NOMO-1 treated with DMSO at 0.1 percent for 48 hours (cell line): Measurements from ENCODE around the gene RPS21.

Source experiments
- DNase-seq: peaks from one replicate; lab custom pipeline; 2025; ENCODE audit not compliant: unreplicated experiment; lab: John Stamatoyannopoulos, UW

The RPS21 gene

GRCh38 chr20:62409931-62410745 is 23.2 kb downstream of the RPS21 start:
- no peak for DNase-seq

GRCh38 chr20:62410746-62411478 is 24.0 kb downstream of the RPS21 start:
- no peak for DNase-seq

GRCh38 chr20:62411479-62412193 is 24.7 kb downstream of the RPS21 start:
- DNase-seq, result no peak

- no peak for DNase-seq
Observed at GRCh38 chr20:62412194-62413024, 25.5 kb downstream of the RPS21 start.

GRCh38 chr20:62413025-62413570 is 26.2 kb downstream of the RPS21 start:
- no peak for DNase-seq

GRCh38 chr20:62413896-62414481 is 27.1 kb downstream of the RPS21 start:
- no peak for DNase-seq

GRCh38 chr20:62415354-62416111 is 28.6 kb downstream of the RPS21 start:
- DNase-seq, result no peak

- no peak for DNase-seq
Observed at GRCh38 chr20:62416651-62417637, 30.0 kb downstream of the RPS21 start.

GRCh38 chr20:62417981-62418708 is 31.2 kb downstream of the RPS21 start:
- no peak for DNase-seq

- no peak for DNase-seq
Observed at GRCh38 chr20:62418709-62419487, 32.0 kb downstream of the RPS21 start.

- DNase-seq, result no peak
Observed at GRCh38 chr20:62419759-62420158, 32.9 kb downstream of the RPS21 start.

GRCh38 chr20:62420846-62421715 is 34.2 kb downstream of the RPS21 start:
- no peak for DNase-seq

- DNase-seq, result no peak
Observed at GRCh38 chr20:62421716-62421990, 34.8 kb downstream of the RPS21 start.

GRCh38 chr20:62422636-62423325 is 35.9 kb downstream of the RPS21 start:
- DNase-seq, result no peak

GRCh38 chr20:62423326-62423706 is 36.4 kb downstream of the RPS21 start:
- DNase-seq, result no peak
